Measurements from ENCODE around the gene C9orf152.

- TF ChIP-seq CTCF (conservative IDR thresholded peaks at IDR 0.05; ENCODE audit: low read depth, low read length) (no peak), EZH2phosphoT487 (IDR thresholded peaks at IDR 0.05; ENCODE audit: borderline replicate concordance, low read length) (no peak)
Observed at GRCh38 chr9:110170357-110171257, 37.4 kb downstream of the C9orf152 start.
